Activated naive CD8-positive, alpha-beta T cell treated with anti-CD3 and anti-CD28 coated beads for 36 hours (primary cell): ENCODE results near the gene SSC5D. TPM values are rescaled to one million over a fixed set of nuclear protein-coding genes. Genes with fewer than 3 reads are reported as not detected.

Source experiments
- DNase-seq: peaks from one replicate; pipeline ENCODE4 v3.0.0; 2021
- H3K27ac Mint-ChIP-seq: one replicate; pipeline ENCODE4 v1.8.0; 2022; ENCODE audit warnings: mild to moderate bottlenecking, moderate library complexity, mixed read lengths
- H3K27me3 Mint-ChIP-seq: one replicate; pipeline ENCODE4 v1.8.0; 2022; ENCODE audit warnings: mild to moderate bottlenecking, mixed read lengths
- H3K36me3 Mint-ChIP-seq: one replicate; pipeline ENCODE4 v1.8.0; 2021; ENCODE audit warnings: mild to moderate bottlenecking, mixed read lengths
- H3K4me1 Mint-ChIP-seq: one replicate; pipeline ENCODE4 v1.8.0; 2021; ENCODE audit warnings: mixed read lengths
- H3K4me3 Mint-ChIP-seq: one replicate; pipeline ENCODE4 v1.8.0; 2022; ENCODE audit warnings: mild to moderate bottlenecking, moderate library complexity, mixed read lengths
- H3K9me3 Mint-ChIP-seq: one replicate; pipeline ENCODE4 v1.8.0; 2022; ENCODE audit warnings: mixed read lengths
- total RNA-seq, 2 experiments: library from RNA; stranded (reverse); gene quantifications; one replicate each; pipeline ENCODE4 v1.2.3, GENCODE V29; 2021

SSC5D gene
- total RNA-seq, 2 experiments from 2014 or later: 0.46 to 1.4 TPM

DNA sequence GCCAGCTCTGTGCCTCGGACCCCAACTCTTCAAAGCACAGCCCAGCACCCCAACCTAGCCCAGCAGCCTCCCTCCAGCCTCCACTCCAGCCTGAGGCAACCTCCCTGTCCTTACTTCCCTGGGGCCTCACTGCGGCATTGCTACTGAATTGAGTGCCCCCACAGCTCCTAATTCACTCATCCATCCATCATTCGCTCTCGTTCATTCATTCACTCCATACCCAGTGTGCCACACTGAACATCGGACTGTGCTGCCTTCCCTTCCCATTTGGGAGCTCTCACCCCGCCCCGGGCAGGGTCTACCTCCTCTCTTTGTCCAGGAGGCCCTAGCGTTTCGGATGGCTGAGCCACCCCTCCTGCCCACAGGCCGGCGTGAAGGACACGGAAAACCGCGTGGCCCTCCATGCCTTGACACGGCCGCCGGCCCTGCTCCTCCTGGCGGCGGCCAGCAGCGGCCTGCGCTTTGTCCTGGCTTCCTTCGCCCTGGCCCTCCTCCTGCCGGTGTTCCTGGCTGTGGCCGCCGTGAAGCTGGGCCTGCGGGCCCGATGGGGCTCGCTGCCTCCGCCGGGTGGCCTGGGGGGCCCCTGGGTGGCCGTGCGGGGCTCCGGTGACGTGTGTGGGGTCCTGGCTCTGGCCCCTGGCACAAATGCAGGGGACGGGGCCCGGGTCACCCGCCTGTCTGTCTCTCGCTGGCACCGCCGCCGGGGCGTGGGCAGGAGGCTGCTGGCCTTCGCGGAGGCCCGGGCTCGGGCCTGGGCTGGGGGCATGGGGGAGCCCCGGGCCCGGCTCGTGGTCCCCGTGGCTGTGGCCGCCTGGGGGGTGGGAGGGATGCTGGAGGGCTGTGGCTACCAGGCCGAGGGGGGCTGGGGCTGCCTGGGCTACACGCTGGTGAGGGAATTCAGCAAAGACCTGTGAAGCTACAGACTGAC, 1.9 kb upstream of the SSC5D start:
- H3K4me3 Mint-ChIP-seq: peak overlapping the region; percentile 84
- peaks cover 18% of the 10 kb centered on the region for H3K4me1 Mint-ChIP-seq
- H3K36me3 Mint-ChIP-seq: no peaks in the 10 kb centered on the region
- no peaks in the 10 kb centered on the region for H3K27me3 Mint-ChIP-seq
- DNase-seq: no peak
- H3K27ac Mint-ChIP-seq: peak overlapping the region; percentile 75
- no peaks in the 10 kb centered on the region for H3K9me3 Mint-ChIP-seq

DNA sequence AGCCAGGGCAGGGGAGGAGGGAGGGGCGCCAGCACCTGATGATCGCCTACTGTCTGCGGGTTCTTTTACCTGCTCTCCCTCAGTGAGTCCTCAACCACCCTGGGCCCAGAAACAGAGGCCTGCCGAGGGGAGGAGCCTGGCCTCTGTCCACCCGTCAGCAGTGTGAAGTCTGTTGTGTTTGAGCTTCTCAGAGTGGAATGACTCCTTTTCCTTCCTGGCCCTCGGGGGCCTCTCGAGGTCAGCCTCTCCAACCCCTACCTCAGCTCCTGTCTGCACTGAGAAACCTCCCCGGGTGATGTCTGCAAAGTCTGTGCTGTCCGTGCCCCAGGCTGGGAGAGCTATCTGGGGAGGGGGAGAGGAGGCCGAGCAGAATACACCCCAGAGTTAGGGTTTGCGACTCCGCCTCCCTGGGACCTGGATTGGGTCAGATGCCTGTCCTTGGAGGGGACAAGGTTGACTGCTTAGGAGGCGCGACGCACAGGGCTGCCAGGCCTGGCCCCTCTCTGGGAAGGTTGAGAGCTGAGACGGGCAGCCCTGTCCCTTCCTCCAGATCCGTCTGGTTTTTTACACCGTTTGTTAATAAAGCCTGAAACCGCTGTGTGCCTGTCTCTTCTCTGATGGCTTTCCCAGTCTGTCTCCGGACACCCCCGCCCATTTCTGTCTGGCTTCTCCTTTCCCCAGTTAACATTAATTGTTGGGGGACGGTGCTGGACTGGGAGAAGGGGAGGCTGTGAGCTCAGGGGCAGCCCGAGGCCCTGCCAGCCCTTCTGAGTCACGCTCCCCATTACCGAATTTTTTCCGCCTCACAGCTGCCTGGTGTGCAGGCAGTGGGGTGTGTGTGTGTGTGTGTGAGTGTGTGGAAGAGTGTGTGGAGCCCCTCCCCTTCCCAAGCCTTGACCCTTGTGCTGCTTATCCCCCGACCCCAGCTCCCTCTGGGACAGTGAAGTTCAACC, 989 bp upstream of the SSC5D start:
- no peaks in the 10 kb centered on the region for H3K9me3 Mint-ChIP-seq
- no peaks in the 10 kb centered on the region for H3K36me3 Mint-ChIP-seq
- peaks cover 18% of the 10 kb centered on the region for H3K4me1 Mint-ChIP-seq
- peak; percentile 75 for DNase-seq
- H3K4me3 Mint-ChIP-seq: peak overlapping the region; percentile 49
- H3K27me3 Mint-ChIP-seq: peaks cover 6% of the 10 kb centered on the region
- H3K27ac Mint-ChIP-seq: peak overlapping the region; percentile 64

- H3K27me3 Mint-ChIP-seq: peaks cover 12% of the 10 kb centered on the region
- no peaks in the 10 kb centered on the region for H3K9me3 Mint-ChIP-seq
- H3K36me3 Mint-ChIP-seq: no peaks in the 10 kb centered on the region
- DNase-seq: no peak
- H3K4me1 Mint-ChIP-seq: peaks cover 18% of the 10 kb centered on the region
- no peak overlapping the region for H3K4me3 Mint-ChIP-seq
- H3K27ac Mint-ChIP-seq: no peak overlapping the region
Observed at GRCh38 chr19:55488986-55489710, 912 bp downstream of the SSC5D start.

DNA sequence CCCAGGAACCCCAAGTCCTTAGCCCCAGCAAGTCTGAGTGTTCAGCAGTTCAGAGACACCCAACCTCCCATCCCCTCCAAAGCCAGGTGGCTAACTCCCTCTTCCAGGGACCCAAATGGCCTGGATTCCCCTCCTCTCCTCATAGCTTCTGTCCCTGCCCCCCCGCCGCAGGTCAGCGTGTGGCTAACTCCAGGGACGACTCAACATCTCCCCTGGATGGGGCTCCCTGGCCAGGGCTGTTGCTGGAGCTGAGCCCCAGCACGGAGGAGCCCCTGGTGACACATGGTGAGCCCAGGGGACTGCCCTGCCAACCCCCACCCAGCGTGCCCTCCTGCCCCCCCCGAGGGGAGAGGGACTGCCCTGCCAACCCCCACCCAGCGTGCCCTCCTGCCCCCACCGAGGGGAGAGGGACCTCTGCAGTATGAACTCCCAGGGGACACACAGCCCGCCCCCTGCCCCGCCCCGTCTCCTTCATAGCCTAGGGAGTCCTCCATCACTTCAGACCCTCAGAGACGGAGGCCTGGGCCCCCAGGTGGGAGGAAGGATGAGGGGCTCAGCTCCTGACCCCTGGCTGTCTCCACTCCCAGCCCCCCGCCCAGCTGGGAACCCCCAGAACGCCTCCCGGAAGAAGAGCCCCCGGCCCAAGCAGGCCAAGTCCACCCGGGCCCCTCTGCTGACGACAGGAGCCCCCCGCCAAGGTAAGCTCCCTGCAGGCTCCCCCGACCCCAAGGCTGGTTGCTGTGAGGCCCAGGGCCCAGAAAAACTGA, 1.7 kb downstream of the SSC5D start:
- Mint-ChIP-seq H3K9me3 (no peaks in the 10 kb centered on the region), H3K27ac (no peak overlapping the region), H3K4me1 (peaks cover 23% of the 10 kb centered on the region), H3K27me3 (peaks cover 12% of the 10 kb centered on the region), H3K36me3 (no peaks in the 10 kb centered on the region), H3K4me3 (no peak overlapping the region)
- no peak for DNase-seq

- Mint-ChIP-seq H3K27ac (no peak overlapping the region), H3K9me3 (no peaks in the 10 kb centered on the region), H3K27me3 (peaks cover 12% of the 10 kb centered on the region), H3K4me1 (peaks cover 19% of the 10 kb centered on the region), H3K4me3 (no peak overlapping the region), H3K36me3 (no peaks in the 10 kb centered on the region)
- DNase-seq: no peak
Observed at GRCh38 chr19:55490478-55491432, 2.5 kb downstream of the SSC5D start.

- Mint-ChIP-seq H3K27me3 (peaks cover 12% of the 10 kb centered on the region), H3K36me3 (no peaks in the 10 kb centered on the region), H3K4me1 (peaks cover 16% of the 10 kb centered on the region), H3K4me3 (no peak overlapping the region), H3K27ac (no peak overlapping the region), H3K9me3 (no peaks in the 10 kb centered on the region)
- DNase-seq: no peak
Observed at GRCh38 chr19:55491546-55492360, 3.5 kb downstream of the SSC5D start.

DNA sequence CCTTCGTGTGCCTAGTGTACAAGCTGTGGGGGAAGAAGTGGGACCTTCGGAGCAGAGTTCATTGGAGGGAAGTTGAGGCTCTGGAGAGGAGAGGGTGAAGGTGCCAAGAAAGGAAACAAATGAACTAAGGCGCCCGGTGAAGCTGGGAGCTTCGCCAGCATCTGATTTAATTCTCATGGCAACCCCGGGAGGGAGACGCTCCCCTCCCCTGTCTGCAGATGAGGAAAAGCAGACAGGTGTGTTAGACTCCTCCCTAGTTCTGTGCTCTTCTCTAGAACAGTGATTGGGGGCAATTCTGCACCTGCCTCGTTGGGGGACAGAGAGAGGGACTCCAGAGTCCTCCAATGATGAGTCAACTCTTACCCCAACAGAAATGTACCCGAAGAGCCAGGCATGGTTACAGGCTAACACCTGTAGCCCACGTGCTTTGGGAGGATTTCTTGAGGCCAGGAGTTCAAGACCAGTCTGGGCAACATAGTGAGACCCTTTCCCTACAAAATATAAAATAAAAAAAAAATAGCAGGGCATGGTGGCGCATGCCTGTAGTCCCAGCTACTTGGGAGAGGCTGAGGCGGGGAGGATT, 4.2 kb downstream of the SSC5D start:
- Mint-ChIP-seq H3K36me3 (no peaks in the 10 kb centered on the region), H3K4me1 (peaks cover 9% of the 10 kb centered on the region), H3K27me3 (peaks cover 12% of the 10 kb centered on the region), H3K9me3 (no peaks in the 10 kb centered on the region), H3K27ac (no peak overlapping the region), H3K4me3 (no peak overlapping the region)
- DNase-seq: no peak

- Mint-ChIP-seq H3K36me3 (no peaks in the 10 kb centered on the region), H3K9me3 (no peaks in the 10 kb centered on the region), H3K4me3 (no peak overlapping the region), H3K4me1 (peaks cover 5% of the 10 kb centered on the region), H3K27me3 (peaks cover 12% of the 10 kb centered on the region), H3K27ac (no peak overlapping the region)
- no peak for DNase-seq
Observed at GRCh38 chr19:55493052-55493644, 4.9 kb downstream of the SSC5D start.

DNA sequence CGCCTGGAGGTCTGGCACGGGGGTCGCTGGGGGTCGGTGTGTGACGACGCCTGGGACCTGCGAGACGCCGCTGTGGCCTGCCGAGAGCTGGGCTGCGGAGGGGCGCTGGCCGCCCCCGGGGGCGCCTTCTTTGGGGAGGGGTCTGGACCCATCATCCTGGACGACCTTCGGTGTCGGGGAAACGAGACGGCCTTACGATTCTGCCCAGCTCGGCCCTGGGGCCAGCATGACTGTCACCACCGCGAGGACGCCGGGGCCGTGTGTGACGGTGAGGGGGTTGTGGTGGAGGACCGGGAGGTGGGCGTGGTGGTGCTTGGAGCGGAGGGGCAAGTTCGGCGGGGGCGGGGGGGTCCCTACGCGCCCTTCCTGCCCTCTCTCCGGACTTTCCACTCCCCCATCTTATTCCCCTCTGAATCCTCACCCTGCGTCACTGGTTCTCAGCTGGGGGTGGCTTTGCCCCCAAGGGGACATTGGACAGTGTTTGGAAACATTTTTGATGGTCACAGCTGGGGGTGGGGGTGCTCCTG, 5.5 kb downstream of the SSC5D start:
- H3K27me3 Mint-ChIP-seq: peaks cover 12% of the 10 kb centered on the region
- no peak for DNase-seq
- H3K27ac Mint-ChIP-seq: no peak overlapping the region
- no peak overlapping the region for H3K4me3 Mint-ChIP-seq
- H3K9me3 Mint-ChIP-seq: no peaks in the 10 kb centered on the region
- H3K4me1 Mint-ChIP-seq: peaks cover 5% of the 10 kb centered on the region
- H3K36me3 Mint-ChIP-seq: no peaks in the 10 kb centered on the region

GRCh38 chr19:55494172-55494761, 6.0 kb downstream of the SSC5D start:
- DNase-seq: no peak
- Mint-ChIP-seq H3K4me3 (peak overlapping the region; percentile 63), H3K9me3 (no peaks in the 10 kb centered on the region), H3K27ac (peak overlapping the region; percentile 82), H3K36me3 (no peaks in the 10 kb centered on the region), H3K4me1 (peaks cover 5% of the 10 kb centered on the region), H3K27me3 (peaks cover 12% of the 10 kb centered on the region)

DNA sequence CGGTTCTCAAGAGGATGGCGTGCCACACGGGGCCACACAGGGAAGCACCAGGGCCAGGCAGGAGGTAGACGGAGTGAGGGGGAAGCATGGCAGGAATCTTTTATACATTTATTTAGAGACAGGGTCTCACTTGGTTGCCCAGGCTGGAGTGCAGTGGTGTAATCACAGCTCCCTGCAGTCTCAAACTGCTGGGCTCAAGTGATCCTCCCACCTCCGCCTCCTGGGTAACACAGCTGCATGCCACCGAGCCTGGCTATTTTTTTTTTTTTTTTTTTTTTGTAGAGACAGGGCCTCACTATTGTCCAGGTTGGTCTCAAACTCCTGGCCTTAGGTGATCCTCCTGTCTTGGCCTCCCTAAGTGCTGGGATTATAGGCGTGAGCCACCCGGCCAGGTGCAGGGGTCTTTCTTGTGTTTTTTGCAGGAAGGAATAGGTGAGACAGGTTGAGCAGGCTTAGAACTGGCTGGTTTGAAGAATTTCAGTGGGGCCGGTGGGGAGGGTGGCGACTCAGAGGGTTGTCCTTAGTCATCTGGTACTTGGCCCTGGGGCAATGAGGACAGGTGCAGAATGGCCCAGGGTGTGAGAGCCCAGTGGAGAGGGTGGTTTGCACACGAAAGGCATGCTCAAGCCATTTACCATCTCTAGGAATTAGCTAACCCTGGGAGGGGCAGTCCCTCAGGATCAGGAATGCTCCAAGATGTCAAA, 7.6 kb downstream of the SSC5D start:
- H3K27ac Mint-ChIP-seq: no peak overlapping the region
- H3K27me3 Mint-ChIP-seq: peaks cover 12% of the 10 kb centered on the region
- no peaks in the 10 kb centered on the region for H3K36me3 Mint-ChIP-seq
- no peak overlapping the region for H3K4me3 Mint-ChIP-seq
- H3K4me1 Mint-ChIP-seq: peaks cover 5% of the 10 kb centered on the region
- H3K9me3 Mint-ChIP-seq: no peaks in the 10 kb centered on the region
- no peak for DNase-seq
